Renal pelvis (tissue), 12 donors: Measurements from ENCODE around the gene TAP2. TPM values are rescaled to one million over a fixed set of nuclear protein-coding genes. Genes with fewer than 3 reads are reported as not detected.
A peak's percentile ranks its signal among the peaks of the same experiment; 100 is the strongest.
"Not testable (repeated sequence)": the region's sequence is repeated elsewhere in the genome, so short reads cannot be mapped to it uniquely, and the experiment has no call there.

Source experiments
- DNase-seq: peaks from one replicate; pipeline ENCODE4 v3.0.0-alpha.2; 2013
- long read RNA-seq, 16 experiments: transcript quantifications; one replicate each; lab custom pipeline, GENCODE V29; 2026
- polyA plus RNA-seq, 3 donors: library from polyadenylated mRNA; unstranded; fragments of 120-200 nt; gene quantifications; one replicate each; pipeline ENCODE4 v1.2.1, GENCODE V29; 2013; ENCODE audit not compliant: insufficient read length in 3 of 3

TAP2 gene
- polyA plus RNA-seq = 10 to 100 TPM in 2 of 3 donors, 1 to 10 TPM in 1; 9.9 to 13.1 (median 10.5) TPM
- long read RNA-seq, donor 1, full-length matches to known transcripts = 1 of 1 reads
- long read RNA-seq, donor 1, partial matches to known transcripts = 0 of 1 reads
- long read RNA-seq, donor 1, other reads (novel, unspliced or antisense) = 0 of 1 reads
- long read RNA-seq, donor 2, full-length matches to known transcripts = 3 of 3 reads
- long read RNA-seq, donor 2, partial matches to known transcripts = 0 of 3 reads
- long read RNA-seq, donor 2, other reads (novel, unspliced or antisense) = 0 of 3 reads
- long read RNA-seq, donor 3, full-length matches to known transcripts = 1 of 1 reads
- long read RNA-seq, donor 3, partial matches to known transcripts = 0 of 1 reads
- long read RNA-seq, donor 3, other reads (novel, unspliced or antisense) = 0 of 1 reads
- long read RNA-seq, donor 4, full-length matches to known transcripts = 4 of 4 reads
- long read RNA-seq, donor 4, partial matches to known transcripts = 0 of 4 reads
- long read RNA-seq, donor 4, other reads (novel, unspliced or antisense) = 0 of 4 reads
- long read RNA-seq, donor 5, full-length matches to known transcripts = 1 of 1 reads
- long read RNA-seq, donor 5, partial matches to known transcripts = 0 of 1 reads
- long read RNA-seq, donor 5, other reads (novel, unspliced or antisense) = 0 of 1 reads
- long read RNA-seq, donor 6, full-length matches to known transcripts = 3 of 3 reads
- long read RNA-seq, donor 6, partial matches to known transcripts = 0 of 3 reads
- long read RNA-seq, donor 6, other reads (novel, unspliced or antisense) = 0 of 3 reads
- long read RNA-seq, donor 7, full-length matches to known transcripts = 2 of 2 reads
- long read RNA-seq, donor 7, partial matches to known transcripts = 0 of 2 reads
- long read RNA-seq, donor 7, other reads (novel, unspliced or antisense) = 0 of 2 reads
- long read RNA-seq, donor 8, full-length matches to known transcripts = 3 of 3 reads
- long read RNA-seq, donor 8, partial matches to known transcripts = 0 of 3 reads
- long read RNA-seq, donor 8, other reads (novel, unspliced or antisense) = 0 of 3 reads
- long read RNA-seq, donor 9, full-length matches to known transcripts = 5 of 5 reads
- long read RNA-seq, donor 9, partial matches to known transcripts = 0 of 5 reads
- long read RNA-seq, donor 9, other reads (novel, unspliced or antisense) = 0 of 5 reads
- long read RNA-seq, donor 10, full-length matches to known transcripts = 2 of 2 reads
- long read RNA-seq, donor 10, partial matches to known transcripts = 0 of 2 reads
- long read RNA-seq, donor 10, other reads (novel, unspliced or antisense) = 0 of 2 reads
- long read RNA-seq, donor 11, full-length matches to known transcripts = 2 of 2 reads
- long read RNA-seq, donor 11, partial matches to known transcripts = 0 of 2 reads
- long read RNA-seq, donor 11, other reads (novel, unspliced or antisense) = 0 of 2 reads
- long read RNA-seq, donor 12, full-length matches to known transcripts = 4 of 4 reads
- long read RNA-seq, donor 12, partial matches to known transcripts = 0 of 4 reads
- long read RNA-seq, donor 12, other reads (novel, unspliced or antisense) = 0 of 4 reads
- long read RNA-seq, donor 13 = 0 reads
- long read RNA-seq, donor 14, full-length matches to known transcripts = 10 of 10 reads
- long read RNA-seq, donor 14, partial matches to known transcripts = 0 of 10 reads
- long read RNA-seq, donor 14, other reads (novel, unspliced or antisense) = 0 of 10 reads
- long read RNA-seq, donor 15, full-length matches to known transcripts = 7 of 7 reads
- long read RNA-seq, donor 15, partial matches to known transcripts = 0 of 7 reads
- long read RNA-seq, donor 15, other reads (novel, unspliced or antisense) = 0 of 7 reads
- long read RNA-seq, donor 16, full-length matches to known transcripts = 4 of 4 reads
- long read RNA-seq, donor 16, partial matches to known transcripts = 0 of 4 reads
- long read RNA-seq, donor 16, other reads (novel, unspliced or antisense) = 0 of 4 reads

DNA sequence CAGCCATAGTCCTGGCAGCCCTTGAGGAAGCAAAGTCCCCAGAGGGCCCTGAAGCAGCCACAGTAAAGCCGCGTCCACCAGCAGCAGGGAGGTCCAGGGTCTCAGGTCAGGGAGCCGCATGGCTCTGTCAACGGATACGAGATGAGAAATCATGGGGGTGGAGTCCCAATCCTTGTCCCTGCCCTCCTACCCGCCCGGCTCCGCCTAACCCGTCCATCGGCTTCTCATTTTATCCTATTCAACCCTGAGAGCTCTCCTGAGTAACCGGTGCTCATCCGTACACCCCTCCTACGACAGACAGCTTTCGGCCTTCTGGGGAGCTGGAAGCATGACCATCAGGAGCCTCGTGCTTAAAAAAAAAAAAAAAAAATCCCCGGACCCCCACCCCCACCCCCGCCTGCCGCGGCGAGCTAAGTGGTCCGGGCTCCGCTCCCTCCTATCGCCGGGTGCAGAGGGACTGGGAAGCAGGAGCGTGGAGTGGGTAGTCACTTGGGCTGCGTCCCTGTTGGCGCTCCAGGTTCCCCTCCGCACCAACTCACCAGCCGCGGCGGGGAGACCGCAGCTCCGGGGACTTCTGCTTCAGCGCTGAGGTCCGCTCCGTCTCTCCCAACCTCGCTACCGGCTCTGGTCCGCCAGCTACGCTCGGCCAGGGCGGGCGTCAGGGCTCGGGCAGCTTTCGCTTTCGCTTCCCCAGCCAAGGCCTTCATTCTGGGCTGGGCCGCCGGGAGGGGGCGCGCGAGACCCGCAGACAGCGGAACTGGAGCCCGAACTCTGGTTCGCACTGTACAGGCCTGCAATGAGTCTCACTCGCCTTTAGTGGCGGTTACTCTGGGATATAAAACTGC lies at the start of gene TAP2:
TAP2 (minus strand) TSS at position 626 of the 845 bp plus-strand sequence; CDS start at position 120, 506 bp downstream.
- peak; percentile 93 for DNase-seq

- no peak for DNase-seq
Measured at GRCh38 chr6:32887616-32888015, 49.1 kb upstream of the TAP2 start.

- no peak for DNase-seq
Measured at GRCh38 chr6:32886681-32887383, 48.3 kb upstream of the TAP2 start.

- peak; percentile 80 for DNase-seq
Measured at GRCh38 chr6:32885698-32886286, 47.3 kb upstream of the TAP2 start.

DNA sequence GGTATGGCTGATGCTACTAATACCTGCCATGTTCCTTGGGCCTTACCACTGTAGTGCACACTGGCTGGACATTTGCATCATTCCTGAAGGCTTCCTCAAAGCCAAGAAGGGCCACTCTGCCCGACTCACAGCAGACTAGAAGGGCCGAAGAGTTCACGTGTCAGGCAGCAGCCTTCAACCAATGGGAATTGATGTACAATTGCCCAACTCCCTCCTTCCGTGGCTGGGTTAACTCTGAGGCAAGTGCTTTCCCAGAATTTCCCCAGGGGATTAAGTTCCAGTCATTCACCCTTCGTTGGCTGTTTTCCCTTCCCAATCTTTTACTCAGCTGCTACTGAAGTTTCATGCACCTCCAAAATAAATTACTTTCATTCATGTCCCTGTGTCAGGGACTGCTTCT lies 45.2 kb upstream of the TAP2 start:
- no peak for DNase-seq

DNA sequence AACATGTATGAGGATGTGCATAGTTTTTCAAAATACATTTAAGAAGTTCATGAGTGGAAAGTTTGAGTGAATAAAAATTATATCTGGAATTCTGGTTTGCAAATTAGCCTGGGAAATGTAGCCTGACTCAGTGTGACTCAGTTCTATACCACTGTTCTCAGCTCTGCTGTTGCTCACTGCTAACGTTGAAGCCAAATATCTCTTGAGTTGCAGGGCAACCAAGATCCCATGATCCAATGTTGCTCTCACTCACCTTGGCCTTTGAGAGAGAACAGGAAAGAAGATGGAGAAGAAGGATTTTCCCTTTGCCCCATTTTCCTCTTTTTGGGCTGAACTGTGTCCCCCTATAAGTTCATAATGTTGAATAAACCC lies 44.3 kb upstream of the TAP2 start:
- no peak for DNase-seq

- DNase-seq = not testable (repeated sequence)
Measured at GRCh38 chr6:32880962-32881361, 42.4 kb upstream of the TAP2 start.

- DNase-seq = no peak
Measured at GRCh38 chr6:32879691-32880090, 41.2 kb upstream of the TAP2 start.

GRCh38 chr6:32876603-32877002 lies 38.1 kb upstream of the TAP2 start:
- no peak for DNase-seq

DNA sequence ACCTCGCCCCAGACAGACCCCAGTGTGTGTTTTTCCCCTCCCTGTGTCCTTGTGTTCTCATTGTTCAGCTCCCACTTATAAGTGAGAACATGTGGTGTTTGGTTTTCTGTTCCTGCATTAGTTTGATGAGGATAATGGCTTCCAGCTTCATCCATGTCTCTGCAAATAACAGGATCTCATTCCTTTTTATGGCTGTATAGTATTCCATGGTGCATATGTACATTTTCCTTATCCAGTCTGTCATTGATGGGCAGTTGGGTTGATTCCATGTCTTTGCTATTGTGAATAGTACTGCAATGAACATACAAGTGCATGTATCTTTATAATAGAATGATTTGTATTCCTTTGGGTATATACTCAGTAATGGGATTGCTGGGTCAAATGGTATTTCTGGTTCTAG lies 35.4 kb upstream of the TAP2 start:
- DNase-seq = not testable (repeated sequence)

GRCh38 chr6:32868257-32868788 lies 29.8 kb upstream of the TAP2 start:
- DNase-seq = peak; percentile 81

- DNase-seq = no peak
Measured at GRCh38 chr6:32867554-32868256, 29.2 kb upstream of the TAP2 start.

DNA sequence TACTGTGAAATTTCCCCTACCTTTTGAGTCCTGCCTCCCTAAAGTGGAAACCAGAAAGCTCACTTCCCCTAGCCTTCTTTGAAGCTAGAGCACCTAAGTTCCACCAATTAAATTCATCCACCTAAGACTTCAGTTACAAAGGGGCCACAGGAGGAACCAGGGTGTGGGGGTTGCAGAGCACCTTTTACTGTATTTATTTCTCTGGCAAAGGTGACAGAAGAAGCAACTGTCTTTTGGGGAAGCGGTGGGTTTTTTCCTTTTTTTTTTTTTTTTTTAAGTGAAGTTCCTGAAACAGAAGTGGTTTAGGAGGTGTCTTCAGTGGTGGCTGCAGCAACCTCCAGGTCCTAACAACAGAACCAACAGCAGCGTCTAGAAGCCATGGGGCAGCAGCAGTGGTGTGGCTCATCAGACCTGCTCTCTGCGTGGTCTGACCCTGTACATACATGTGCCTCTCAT lies 28.5 kb upstream of the TAP2 start:
- no peak for DNase-seq

DNA sequence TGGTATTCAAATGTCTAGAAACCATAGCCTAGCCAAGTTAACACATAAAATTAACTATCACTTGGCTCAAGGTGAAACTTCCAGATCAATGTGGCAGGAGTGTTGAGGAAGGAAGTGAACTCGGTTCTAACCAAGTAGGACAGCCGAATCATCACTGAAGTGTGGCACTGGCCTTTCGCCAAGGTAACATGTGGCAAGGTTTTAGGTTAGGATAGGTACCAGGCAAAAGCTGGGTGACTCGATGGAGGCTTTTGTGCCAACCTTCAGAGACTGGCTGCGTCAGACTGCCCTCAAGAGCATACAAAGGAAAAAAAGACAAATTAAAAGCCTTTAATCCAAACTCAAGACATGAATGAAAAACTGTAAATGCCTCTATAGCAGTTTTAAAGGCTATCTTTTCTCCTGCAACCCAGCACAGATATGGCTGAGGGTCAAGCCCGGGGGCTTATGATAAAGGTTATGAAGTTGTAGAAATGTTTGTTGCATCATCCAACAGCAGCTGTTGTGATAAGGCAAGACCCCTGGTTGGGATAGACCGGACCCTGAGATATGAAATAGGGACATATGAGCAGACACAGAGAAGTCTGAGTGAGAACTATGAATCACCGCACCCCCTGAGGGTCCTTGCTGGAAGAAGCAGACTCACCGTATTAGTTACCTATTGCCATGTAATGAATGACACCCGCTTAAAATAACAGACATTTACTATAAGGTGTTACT lies 27.3 kb upstream of the TAP2 start:
- no peak for DNase-seq

DNA sequence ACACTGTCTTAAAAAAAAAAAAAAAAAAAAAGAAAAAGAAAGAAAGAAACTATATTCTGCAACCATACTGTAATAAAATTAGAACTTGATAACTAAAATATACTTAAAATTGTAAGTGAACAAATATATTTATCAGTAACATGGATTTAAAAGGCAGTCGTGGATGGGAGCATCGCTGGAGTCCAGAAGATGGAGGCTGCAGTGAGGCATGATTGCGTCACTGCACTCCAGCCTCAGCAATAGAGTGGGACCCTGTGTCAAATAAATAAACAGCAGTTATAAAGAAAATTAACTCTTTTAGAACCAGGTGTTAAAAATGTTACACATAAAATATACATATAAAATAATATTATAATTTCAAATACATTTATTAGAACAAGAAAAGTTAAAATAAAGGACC lies 24.2 kb upstream of the TAP2 start:
- DNase-seq = no peak

DNA sequence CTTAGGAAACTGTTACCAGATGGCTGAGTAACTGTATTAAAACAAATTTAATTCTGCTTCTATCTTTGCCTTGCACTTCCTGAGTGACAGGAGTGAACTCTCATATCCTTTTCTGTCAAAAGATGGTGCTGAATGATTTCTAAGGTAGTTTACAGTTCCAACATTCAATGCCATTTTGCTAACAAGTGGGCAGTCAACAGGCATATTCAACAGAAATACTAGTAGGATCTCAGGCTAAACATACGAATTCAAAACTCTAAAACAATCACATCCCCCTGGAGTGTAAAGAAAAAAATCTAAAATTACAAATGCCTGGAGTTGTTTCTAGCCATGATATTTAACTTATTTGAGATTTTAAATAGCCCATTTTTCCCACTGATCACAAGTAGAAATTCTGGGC lies 22.1 kb upstream of the TAP2 start:
- DNase-seq = no peak

GRCh38 chr6:32858194-32858593 lies 19.7 kb upstream of the TAP2 start:
- DNase-seq = no peak
